Right atrium auricular region (tissue), 2 donors: ENCODE results near the gene NDE1. TPM values are rescaled to one million over a fixed set of nuclear protein-coding genes. Genes with fewer than 3 reads are reported as not detected.
"Not testable (repeated sequence)": the region's sequence is repeated elsewhere in the genome, so short reads cannot be mapped to it uniquely, and the experiment has no call there.

ENCODE experiments used
- DNase-seq: peaks from one replicate; pipeline ENCODE4 v3.0.0-alpha.2; 2019; ENCODE audit warnings: low spot score
- H3K27ac ChIP-seq, 2 donors: fragments of 200-600 bp; sonication (generic); 1 replicate in 1 of 2; 2 replicates in 1 of 2; pipeline ENCODE4 v1.5.1; 2016 to 2019
- H3K27me3 ChIP-seq, 2 donors: fragments of 200-600 bp; sonication (generic); one replicate each; pipeline versions ENCODE4 v1.5.1 to v1.6.0; 2017 to 2019
- H3K36me3 ChIP-seq: fragments of 200-600 bp; sonication (generic); one replicate; pipeline ENCODE4 v1.5.1; 2016
- H3K4me1 ChIP-seq, 2 donors: fragments of 200-600 bp; sonication (generic); one replicate each; pipeline versions ENCODE4 v1.5.1 to v1.6.0; 2017 to 2019
- H3K4me3 ChIP-seq, 2 donors: fragments of 200-600 bp; sonication (generic); 1 replicate in 1 of 2; 2 replicates in 1 of 2; pipeline ENCODE4 v1.5.1; 2017 to 2019; ENCODE audit warnings: mild to moderate bottlenecking in 1 of 2, moderate library complexity in 1 of 2
- H3K9me3 ChIP-seq, 2 donors: fragments of 200-600 bp; sonication (generic); one replicate each; pipeline ENCODE4 v1.5.1; 2019
- CTCF ChIP-seq, 2 donors: fragments of 200-600 bp; sonication (generic); IDR thresholded peaks; one replicate each; pipeline ENCODE4 v1.5.1; 2019; ENCODE audit warnings: antibody characterized with exemption in 2 of 2
- total RNA-seq, 2 donors: library from RNA; depleted of rRNA; stranded (reverse); fragments of >200 nt; gene quantifications; one replicate each; pipeline ENCODE4 v1.1.0, GENCODE V29; 2016

The NDE1 gene
- total RNA-seq, 2 donors from 2014 or later = 12.5 to 18.6 TPM

DNA sequence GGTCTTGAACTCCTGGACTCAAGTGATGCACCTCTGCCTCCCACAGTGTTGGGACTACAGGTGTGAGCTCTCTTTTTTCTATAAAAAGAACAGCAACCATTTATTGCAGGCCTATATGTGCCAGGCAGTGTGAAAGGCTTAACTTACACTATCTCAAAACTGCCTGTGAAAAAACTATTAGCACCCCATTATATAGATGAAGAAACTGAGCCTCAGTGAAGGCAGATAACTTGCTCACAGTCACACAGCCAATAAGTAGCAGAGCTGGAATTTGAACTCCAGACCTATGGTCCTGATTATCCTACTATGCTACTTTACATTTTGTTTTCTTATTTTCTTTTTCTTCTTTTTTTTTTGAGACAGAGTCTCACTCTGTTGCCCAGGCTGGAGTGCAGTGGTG, 15.1 kb downstream of the NDE1 start:
- no peak overlapping the region for H3K27ac ChIP-seq
- peaks cover 52% of the 10 kb centered on the region for H3K36me3 ChIP-seq
- H3K4me1 ChIP-seq = peaks cover 0 to 7% of the 10 kb centered on the region in 2 donors
- no peak overlapping the region for H3K4me3 ChIP-seq
- H3K27me3 ChIP-seq = no peaks in the 10 kb centered on the region
- no peak for TF ChIP-seq CTCF (IDR thresholded peaks at IDR 0.05)
- no peaks in the 10 kb centered on the region for H3K9me3 ChIP-seq
- no peak for DNase-seq

GRCh38 chr16:15667091-15667742, 17.2 kb downstream of the NDE1 start:
- no peak for TF ChIP-seq CTCF (IDR thresholded peaks at IDR 0.05)
- no peak overlapping the region for H3K27ac ChIP-seq
- H3K4me3 ChIP-seq = no peak overlapping the region
- no peaks in the 10 kb centered on the region for H3K27me3 ChIP-seq
- H3K36me3 ChIP-seq = peaks cover 52% of the 10 kb centered on the region
- peaks cover 0 to 8% of the 10 kb centered on the region in 2 donors for H3K4me1 ChIP-seq
- H3K9me3 ChIP-seq = no peaks in the 10 kb centered on the region
- DNase-seq = no peak

DNA sequence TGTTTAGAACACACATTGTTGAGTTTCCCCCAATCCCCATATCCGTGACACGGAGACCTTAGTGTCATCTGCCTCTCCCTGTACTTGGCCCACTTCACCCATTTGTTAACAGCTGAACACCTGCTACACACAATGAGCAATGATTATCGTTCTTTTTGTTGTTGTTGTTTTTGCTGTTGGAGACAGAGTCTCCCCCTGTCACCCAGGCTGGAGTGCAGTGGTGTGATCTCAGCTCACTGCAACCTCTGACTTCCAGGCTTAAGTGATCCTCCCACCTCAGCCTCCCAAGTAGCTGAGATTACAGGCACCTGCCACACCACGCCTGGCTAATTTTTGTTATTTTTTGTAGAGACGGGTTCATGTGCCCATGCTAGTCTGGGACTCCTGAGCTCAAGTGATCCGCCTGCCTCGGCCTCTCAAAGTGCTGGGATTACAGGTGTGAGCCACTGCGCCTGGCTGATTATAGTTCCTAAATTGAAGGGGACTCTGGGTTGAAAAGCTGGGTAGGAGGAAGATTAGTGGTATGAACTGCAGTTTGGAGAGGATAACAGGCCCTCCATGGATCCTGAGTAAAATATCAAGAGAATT, 21.6 kb downstream of the NDE1 start:
- DNase-seq = no peak
- H3K9me3 ChIP-seq = no peaks in the 10 kb centered on the region
- H3K27me3 ChIP-seq = no peaks in the 10 kb centered on the region
- H3K36me3 ChIP-seq = peaks cover 28% of the 10 kb centered on the region
- H3K27ac ChIP-seq = peak overlapping the region; percentile 86 to 87
- H3K4me3 ChIP-seq = no peak overlapping the region
- H3K4me1 ChIP-seq = peaks cover 0 to 24% of the 10 kb centered on the region in 2 donors
- TF ChIP-seq CTCF (IDR thresholded peaks at IDR 0.05) = no peak

GRCh38 chr16:15672127-15672513, 22.1 kb downstream of the NDE1 start:
- Histone ChIP-seq H3K36me3 (peaks cover 23% of the 10 kb centered on the region), H3K27ac (peak overlapping the region; percentile 86 to 87), H3K4me3 (peak overlapping the region in 1 of 2 donors; percentile 10), H3K4me1 (peaks cover 0 to 24% of the 10 kb centered on the region in 2 donors)
- not testable (repeated sequence) for DNase-seq, H3K27me3 ChIP-seq, H3K9me3 ChIP-seq

GRCh38 chr16:15672514-15673167, 22.6 kb downstream of the NDE1 start:
- Histone ChIP-seq H3K4me1 (peaks cover 0 to 24% of the 10 kb centered on the region in 2 donors), H3K4me3 (peak overlapping the region in 1 of 2 donors; percentile 24), H3K36me3 (peaks cover 18% of the 10 kb centered on the region), H3K9me3 (no peaks in the 10 kb centered on the region), H3K27me3 (no peaks in the 10 kb centered on the region), H3K27ac (peak overlapping the region; percentile 86 to 87)
- TF ChIP-seq CTCF (IDR thresholded peaks at IDR 0.05) = no peak
- peak; percentile 98 for DNase-seq

- TF ChIP-seq CTCF (IDR thresholded peaks at IDR 0.05) = no peak
- no peaks in the 10 kb centered on the region for H3K27me3 ChIP-seq
- no peak overlapping the region for H3K4me3 ChIP-seq
- DNase-seq = no peak
- H3K9me3 ChIP-seq = no peaks in the 10 kb centered on the region
- peaks cover 0 to 24% of the 10 kb centered on the region in 2 donors for H3K4me1 ChIP-seq
- peak overlapping the region in 1 of 2 donors; percentile 20 for H3K27ac ChIP-seq
- peaks cover 17% of the 10 kb centered on the region for H3K36me3 ChIP-seq
These were observed 24.5 kb downstream of the NDE1 start for GRCh38 chr16:15674571-15674970.
